A673 (cell line): ENCODE data around the gene AKAIN1. TPM values are rescaled to one million over a fixed set of nuclear protein-coding genes. Genes with fewer than 3 reads are reported as not detected.

ENCODE experiments used
- BruUV-seq: library from RNA; stranded (reverse); fragments of 400-500 nt; replicated peaks from 2 replicates; lab custom pipeline; 2021; lab: Mats Ljungman, UMichigan
- CTCF ChIA-PET: fragments of 300-600 bp; sonication (Branson Sonifier 250); formaldehyde crosslinking; loops from one replicate; lab custom pipeline; 2022; ENCODE audit warnings: antibody characterized with exemption; lab: Charles Lee
- POLR2A ChIA-PET: fragments of 300-600 bp; sonication (Branson Sonifier 250); formaldehyde crosslinking; loops from one replicate; lab custom pipeline; 2022; ENCODE audit warnings: antibody characterized with exemption; ENCODE audit not compliant: low non-redundant PET; lab: Charles Lee
- DNase-seq: peaks from one replicate; pipeline ENCODE4 v3.0.0-alpha.2; 2015; ENCODE audit warnings: low spot score
- H3K27ac ChIP-seq: fragments of 200-600 bp; sonication (generic); 2 replicates; pipeline ENCODE4 v1.5.1; 2016; ENCODE audit warnings: mixed run types, low read depth, mild to moderate bottlenecking, mixed read lengths, antibody characterized with exemption, low read length; ENCODE audit not compliant: poor library complexity, severe bottlenecking
- H3K27me3 ChIP-seq: fragments of 200-600 bp; sonication (generic); replicated peaks from 2 replicates; pipeline ENCODE4 v1.6.1; 2017; ENCODE audit warnings: mixed run types, low read depth, mild to moderate bottlenecking, mixed read lengths, antibody characterized with exemption, low read length; ENCODE audit not compliant: insufficient read depth, poor library complexity
- H3K36me3 ChIP-seq: fragments of 200-600 bp; sonication (generic); 2 replicates; pipeline ENCODE4 v1.6.1; 2016; ENCODE audit warnings: mixed run types, mild to moderate bottlenecking, mixed read lengths, antibody characterized with exemption, low read length; ENCODE audit not compliant: insufficient read depth, poor library complexity, severe bottlenecking
- H3K4me1 ChIP-seq: fragments of 200-600 bp; sonication (generic); 2 replicates; pipeline ENCODE4 v1.6.1; 2017; ENCODE audit warnings: mixed run types, mild to moderate bottlenecking, mixed read lengths, antibody characterized with exemption, low read length; ENCODE audit not compliant: insufficient read depth, poor library complexity, severe bottlenecking
- H3K4me3 ChIP-seq: fragments of 200-600 bp; sonication (generic); 2 replicates; pipeline ENCODE4 v1.5.1; 2016; ENCODE audit warnings: low read depth, mixed run types, mild to moderate bottlenecking, mixed read lengths, low read length; ENCODE audit not compliant: poor library complexity, severe bottlenecking
- H3K9me3 ChIP-seq: fragments of 200-600 bp; sonication (generic); 2 replicates; pipeline ENCODE4 v1.6.1; 2016; ENCODE audit warnings: mixed run types, low read depth, mild to moderate bottlenecking, mixed read lengths, antibody characterized with exemption, low read length; ENCODE audit not compliant: poor library complexity, severe bottlenecking
- EZH2 ChIP-seq: fragments of 200-600 bp; sonication (generic); IDR thresholded peaks from 2 replicates; pipeline ENCODE4 v1.6.1; 2017; ENCODE audit warnings: borderline replicate concordance, low read depth, mild to moderate bottlenecking, mixed read lengths, antibody characterized with exemption, low read length; ENCODE audit not compliant: poor library complexity, severe bottlenecking
- intact Hi-C: fragments of 100-400 bp; cut with micrococcal nuclease; formaldehyde crosslinking; loops from one replicate; pipeline ENCODE4 v1.10.0; 2022; ENCODE audit not compliant: unreplicated experiment
- total RNA-seq: library from RNA; stranded (reverse); gene quantifications from 2 replicates; pipeline ENCODE4 v1.2.3, GENCODE V29; 2021
- TF ChIP-seq, protein P1 (sequence below): fragments of 300-800, 200-600 bp; sonication (generic); conservative IDR thresholded peaks from 2 replicates; pipeline ENCODE4 v1.5.1; 2017; ENCODE audit warnings: low read depth, mild to moderate bottlenecking, antibody characterized with exemption, low read length, moderate library complexity, mixed read lengths

AKAIN1 gene
- total RNA-seq, 1 experiment from 2014 or later, result not detected

DNA sequence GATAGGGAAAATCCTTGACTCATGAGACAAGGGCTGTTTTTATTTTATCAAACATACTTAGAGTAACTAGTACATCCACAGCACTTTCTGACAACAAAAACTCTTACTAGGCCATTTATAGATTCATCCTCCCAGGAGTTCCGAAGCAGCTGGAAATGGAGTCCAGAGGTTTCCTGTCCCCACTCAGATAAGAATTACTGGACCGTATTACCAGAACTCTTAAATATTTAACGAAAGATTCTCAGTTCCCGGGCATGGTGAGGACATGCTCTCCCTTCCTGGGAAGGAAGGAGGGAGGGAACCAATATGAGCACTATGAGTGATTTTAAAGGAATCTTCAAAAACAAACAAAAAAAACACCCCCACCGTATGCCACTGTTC, 41.2 kb downstream of the AKAIN1 start:
- H3K9me3 ChIP-seq, result no peaks in the 10 kb centered on the region
- intact Hi-C loops, result no loop called here
- no peak for TF ChIP-seq EZH2
- TF ChIP-seq, protein P1, sequence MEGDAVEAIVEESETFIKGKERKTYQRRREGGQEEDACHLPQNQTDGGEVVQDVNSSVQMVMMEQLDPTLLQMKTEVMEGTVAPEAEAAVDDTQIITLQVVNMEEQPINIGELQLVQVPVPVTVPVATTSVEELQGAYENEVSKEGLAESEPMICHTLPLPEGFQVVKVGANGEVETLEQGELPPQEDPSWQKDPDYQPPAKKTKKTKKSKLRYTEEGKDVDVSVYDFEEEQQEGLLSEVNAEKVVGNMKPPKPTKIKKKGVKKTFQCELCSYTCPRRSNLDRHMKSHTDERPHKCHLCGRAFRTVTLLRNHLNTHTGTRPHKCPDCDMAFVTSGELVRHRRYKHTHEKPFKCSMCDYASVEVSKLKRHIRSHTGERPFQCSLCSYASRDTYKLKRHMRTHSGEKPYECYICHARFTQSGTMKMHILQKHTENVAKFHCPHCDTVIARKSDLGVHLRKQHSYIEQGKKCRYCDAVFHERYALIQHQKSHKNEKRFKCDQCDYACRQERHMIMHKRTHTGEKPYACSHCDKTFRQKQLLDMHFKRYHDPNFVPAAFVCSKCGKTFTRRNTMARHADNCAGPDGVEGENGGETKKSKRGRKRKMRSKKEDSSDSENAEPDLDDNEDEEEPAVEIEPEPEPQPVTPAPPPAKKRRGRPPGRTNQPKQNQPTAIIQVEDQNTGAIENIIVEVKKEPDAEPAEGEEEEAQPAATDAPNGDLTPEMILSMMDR, result no peak
- no peaks in the 10 kb centered on the region for H3K4me1 ChIP-seq
- BruUV-seq, result no TSS peak
- no peak overlapping the region for H3K4me3 ChIP-seq
- peaks cover 62% of the 10 kb centered on the region for H3K27me3 ChIP-seq
- ChIA-PET CTCF (no interaction called here), POLR2A (no interaction called here)
- H3K27ac ChIP-seq, result no peak overlapping the region
- no peak for DNase-seq
- H3K36me3 ChIP-seq, result no peaks in the 10 kb centered on the region

DNA sequence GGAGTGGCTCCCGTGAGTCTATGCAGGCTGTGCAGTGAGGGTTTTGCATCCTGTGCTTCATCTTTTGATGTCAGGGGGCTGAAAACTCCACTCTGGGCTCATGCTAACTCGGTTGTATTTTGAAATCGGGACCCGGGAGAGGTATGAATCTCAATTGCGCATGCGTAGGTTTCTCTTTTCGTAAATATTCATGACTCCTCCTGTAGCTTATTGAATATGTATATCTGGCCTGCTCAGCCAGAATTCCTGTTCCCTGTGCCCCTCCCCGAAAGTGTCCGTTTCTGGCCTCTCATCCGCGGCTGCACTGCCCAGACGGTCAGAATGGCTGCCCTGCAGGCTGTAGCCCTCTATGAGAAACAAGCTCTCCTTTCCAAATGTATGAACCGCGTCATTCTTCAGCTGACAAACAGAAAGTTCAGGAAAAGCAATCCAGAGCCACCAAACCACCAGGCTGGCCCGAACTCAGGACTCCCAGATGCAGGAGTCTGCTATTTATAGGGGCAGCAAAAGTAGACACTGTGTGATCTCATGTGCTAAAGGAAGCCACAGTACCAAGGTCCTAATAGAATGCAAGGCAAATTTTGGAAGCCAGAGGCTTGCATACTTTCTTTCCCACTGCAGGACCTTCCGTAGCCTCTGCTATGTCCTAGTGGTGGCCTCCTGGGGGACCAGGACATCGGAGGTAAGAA, 41.7 kb downstream of the AKAIN1 start:
- BruUV-seq, result no TSS peak
- peaks cover 66% of the 10 kb centered on the region for H3K27me3 ChIP-seq
- no peak for TF ChIP-seq EZH2
- TF ChIP-seq, protein P1, result no peak
- H3K9me3 ChIP-seq, result no peaks in the 10 kb centered on the region
- no peak overlapping the region for H3K4me3 ChIP-seq
- H3K4me1 ChIP-seq, result no peaks in the 10 kb centered on the region
- DNase-seq, result no peak
- intact Hi-C loops, result no loop called here
- ChIA-PET CTCF (no interaction called here), POLR2A (no interaction called here)
- no peak overlapping the region for H3K27ac ChIP-seq
- no peaks in the 10 kb centered on the region for H3K36me3 ChIP-seq

DNA sequence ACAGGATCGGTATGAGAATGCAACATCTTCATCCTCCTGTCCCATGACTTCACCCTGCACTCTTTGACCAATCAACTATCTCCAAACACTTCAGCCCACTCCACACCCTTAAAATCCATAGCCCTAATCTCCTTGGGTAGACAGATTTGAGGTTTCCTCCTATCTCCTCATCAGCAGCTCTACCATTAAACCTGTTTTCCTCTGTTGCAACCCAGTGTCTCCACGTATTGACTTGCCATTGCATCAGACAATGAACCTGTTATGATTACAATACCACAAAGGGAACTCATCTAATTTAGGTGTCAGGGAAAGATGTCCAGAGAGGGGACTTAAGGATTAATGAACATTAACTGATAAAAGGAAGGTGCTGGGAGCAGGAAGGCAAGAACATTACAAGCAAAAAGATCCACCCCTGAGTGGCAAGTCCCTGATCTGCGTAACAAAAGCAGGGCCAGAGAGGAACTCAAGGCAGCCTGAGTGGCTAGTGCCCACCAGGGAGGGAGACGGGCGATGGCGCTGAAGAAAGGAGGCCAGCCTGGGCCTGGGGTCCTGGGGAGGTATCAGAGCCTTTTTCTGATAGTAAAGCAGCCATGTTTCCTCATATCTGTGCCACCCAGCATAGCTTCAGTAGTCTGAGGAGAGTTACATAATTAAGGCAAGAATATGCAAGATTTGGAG, 44.6 kb downstream of the AKAIN1 start:
- intact Hi-C loops, result no loop called here
- H3K36me3 ChIP-seq, result no peaks in the 10 kb centered on the region
- CTCF ChIA-PET, result no interaction called here
- TF ChIP-seq EZH2, result no peak
- TF ChIP-seq, protein P1, result no peak
- POLR2A ChIA-PET, result no interaction called here
- H3K27me3 ChIP-seq, result peaks cover 74% of the 10 kb centered on the region
- no peak for DNase-seq
- H3K4me1 ChIP-seq, result no peaks in the 10 kb centered on the region
- no peak overlapping the region for H3K27ac ChIP-seq
- H3K4me3 ChIP-seq, result no peak overlapping the region
- no peaks in the 10 kb centered on the region for H3K9me3 ChIP-seq
- no TSS peak for BruUV-seq
